Activated CD4-positive, alpha-beta T cell treated with anti-CD3 and anti-CD28 coated beads for 24 hours (primary cell): ENCODE data around the gene FTCDNL1.

ENCODE experiments used
- DNase-seq, 2 donors: peaks; one replicate each; pipeline ENCODE4 v3.0.0-alpha.2; 2020; ENCODE audit warnings: low read depth in 2 of 2

Gene FTCDNL1

GRCh38 chr2:199791326-199791725 lies 59.7 kb downstream of the FTCDNL1 start:
- DNase-seq: no peak

- no peak for DNase-seq
Observed at GRCh38 chr2:199784512-199784911, 66.5 kb downstream of the FTCDNL1 start.

- DNase-seq: no peak
Observed at GRCh38 chr2:199779589-199779988, 71.4 kb downstream of the FTCDNL1 start.

GRCh38 chr2:199778655-199779054 lies 72.3 kb downstream of the FTCDNL1 start:
- DNase-seq: no peak

GRCh38 chr2:199777916-199778315 lies 73.1 kb downstream of the FTCDNL1 start:
- no peak for DNase-seq

- no peak for DNase-seq
Observed at GRCh38 chr2:199777315-199777714, 73.7 kb downstream of the FTCDNL1 start.

- DNase-seq: no peak
Observed at GRCh38 chr2:199775267-199775666, 75.7 kb downstream of the FTCDNL1 start.

GRCh38 chr2:199772035-199772976 lies 78.7 kb downstream of the FTCDNL1 start:
- no peak for DNase-seq

- DNase-seq: no peak
Observed at GRCh38 chr2:199770716-199771115, 80.3 kb downstream of the FTCDNL1 start.

GRCh38 chr2:199765646-199766045 lies 85.3 kb downstream of the FTCDNL1 start:
- DNase-seq: no peak

GRCh38 chr2:199764273-199764800 lies 86.7 kb downstream of the FTCDNL1 start:
- DNase-seq: no peak

GRCh38 chr2:199762963-199763362 lies 88.0 kb downstream of the FTCDNL1 start:
- DNase-seq: no peak

- DNase-seq: no peak
Observed at GRCh38 chr2:199760574-199760973, 90.4 kb downstream of the FTCDNL1 start.

GRCh38 chr2:199757233-199757870 lies 93.6 kb downstream of the FTCDNL1 start:
- no peak for DNase-seq

- no peak for DNase-seq
Observed at GRCh38 chr2:199756743-199757142, 94.2 kb downstream of the FTCDNL1 start.

- no peak for DNase-seq
Observed at GRCh38 chr2:199756211-199756610, 94.8 kb downstream of the FTCDNL1 start.

- DNase-seq: no peak
Observed at GRCh38 chr2:199754766-199755165, 96.2 kb downstream of the FTCDNL1 start.

- no peak for DNase-seq
Observed at GRCh38 chr2:199751492-199752120, 99.4 kb downstream of the FTCDNL1 start.

- DNase-seq: no peak
Observed at GRCh38 chr2:199749571-199749970, 101.4 kb downstream of the FTCDNL1 start.

- no peak for DNase-seq
Observed at GRCh38 chr2:199744724-199745123, 106.3 kb downstream of the FTCDNL1 start.

- DNase-seq: no peak
Observed at GRCh38 chr2:199744260-199744659, 106.7 kb downstream of the FTCDNL1 start.

GRCh38 chr2:199743415-199744120 lies 107.4 kb downstream of the FTCDNL1 start:
- no peak for DNase-seq
